Spleen (tissue), 11 donors: Measurements from ENCODE around the gene CTDSPL. TPM values are rescaled to one million over a fixed set of nuclear protein-coding genes. Genes with fewer than 3 reads are reported as not detected.
A peak's percentile ranks its signal among the peaks of the same experiment; 100 is the strongest.

Experiments
- DNase-seq: peaks from one replicate; pipeline ENCODE4 v3.0.0-alpha.2; 2020
- H3K27ac ChIP-seq, 8 donors: fragments of 200-600 bp; sonication (generic) in 7 of 8; 1 replicate in 4 of 8; 2 replicates in 4 of 8; pipeline versions ENCODE4 v1.5.0 to v1.8.0; 2016 to 2021; ENCODE audit warnings: inconsistent platforms in 4 of 8, mild to moderate bottlenecking in 4 of 8, moderate library complexity in 1 of 8
- H3K27me3 ChIP-seq, 7 donors: fragments of 200-600 bp; sonication (generic) in 6 of 7; replicated peaks in 1 of 7; 1 replicate in 4 of 7; 2 replicates in 3 of 7; pipeline versions ENCODE4 v1.5.0 to v1.8.0; 2016 to 2021; ENCODE audit warnings: inconsistent platforms in 3 of 7, mild to moderate bottlenecking in 1 of 7
- H3K36me3 ChIP-seq, 6 donors: fragments of 200-600 bp; sonication (generic) in 5 of 6; 1 replicate in 4 of 6; 2 replicates in 2 of 6; pipeline versions ENCODE4 v1.5.0 to v1.8.0; 2016 to 2021; ENCODE audit warnings: inconsistent platforms in 2 of 6
- H3K4me1 ChIP-seq, 6 donors: fragments of 200-600 bp; sonication (generic) in 5 of 6; 1 replicate in 3 of 6; 2 replicates in 3 of 6; pipeline versions ENCODE4 v1.5.0 to v1.8.0; 2016 to 2021; ENCODE audit warnings: inconsistent platforms in 3 of 6
- H3K4me3 ChIP-seq, 8 donors: fragments of 200-600 bp; sonication (generic) in 7 of 8; 1 replicate in 4 of 8; 2 replicates in 4 of 8; pipeline versions ENCODE4 v1.5.0 to v1.8.0; 2016 to 2021; ENCODE audit warnings: inconsistent platforms in 4 of 8, mild to moderate bottlenecking in 4 of 8, moderate library complexity in 2 of 8
- H3K9me3 ChIP-seq, 8 donors: fragments of 200-600 bp; sonication (generic) in 7 of 8; 1 replicate in 4 of 8; 2 replicates in 4 of 8; pipeline versions ENCODE4 v1.5.0 to v1.8.0; 2016 to 2021; ENCODE audit warnings: inconsistent platforms in 4 of 8
- CTCF ChIP-seq, 11 experiments: fragments of 200-600 bp in 7 of 11; fragments of 450-650 bp in 4 of 11; sonication (generic) in 4 of 11; IDR thresholded peaks in 8 of 11; conservative IDR thresholded peaks in 3 of 11; 1 replicate in 7 of 11; 2 replicates in 4 of 11; pipeline versions ENCODE4 v1.4.0 to v1.8.0; 2016 to 2021; ENCODE audit warnings: antibody characterized with exemption in 11 of 11, inconsistent platforms in 4 of 11, mild to moderate bottlenecking in 1 of 11
- POLR2A ChIP-seq, 3 donors: fragments of 450-650 bp; IDR thresholded peaks; one replicate each; pipeline ENCODE4 v1.5.1; 2017; ENCODE audit warnings: antibody characterized with exemption in 3 of 3, mild to moderate bottlenecking in 1 of 3
- POLR2AphosphoS5 ChIP-seq, 3 donors: sonication (generic); formaldehyde crosslinking; IDR thresholded peaks; one replicate each; pipeline ENCODE4 v1.5.1; 2017; ENCODE audit warnings: antibody characterized with exemption in 3 of 3
- WGBS, 5 donors: extraction: QIAGEN DNeasy Blood & Tissue Kit in 3 of 5; methylation state at CpG; one replicate each; pipeline versions ENCODE4 v1.1.5 to v1.1.7; 2013 to 2018; 5-methylcytosine and 5-hydroxymethylcytosine counted together
- intact Hi-C: fragments of 100-400 bp; cut with DNase I; formaldehyde crosslinking; loops from one replicate; pipeline ENCODE4 v1.15.0; 2023; ENCODE audit warnings: low total_unique reads
- polyA plus RNA-seq, 3 donors: library from polyadenylated mRNA; stranded (reverse); fragments of 200-250 nt; gene quantifications; one replicate each; pipeline ENCODE4 v1.2.1, GENCODE V29; 2013
- total RNA-seq, 7 donors: library from RNA; depleted of rRNA in 3 of 7; stranded (reverse); fragments of >200 nt in 3 of 7; fragmentation: NEBNext Ultra II Directional in 4 of 7; extraction: Animal tissue kit (Norgen Biotek cat#: 25700) in 4 of 7; gene quantifications; one replicate each; pipeline versions ENCODE4 v1.1.0 to v1.2.1, GENCODE V29; 2016 to 2021
- donor health status: healthy with polysubstance abuse.
- donor health status: DM: no; HTN: no; CAD: no; lungs with moderate emphysema.
- donor health status: DM: no; HTN: no; CAD: no.
- donor health status: Bipolar disorder and iron deficiency.
- donor health status: healthy.
- donor health status: DM: no; HTN: no; CAD: no.
- donor health status: DM: yes; HTN: yes; CAD: no.

CTDSPL gene
- total and polyA plus RNA-seq, 10 donors, result 3.9 to 46.0 (median 26.2) TPM

- Histone ChIP-seq H3K27me3 (no peaks in the 10 kb centered on the region), H3K4me3 (no peak overlapping the region), H3K4me1 (no peaks in the 10 kb centered on the region), H3K36me3 (peaks cover 0 to 12% (median 0%) of the 10 kb centered on the region in 6 donors), H3K27ac (no peak overlapping the region), H3K9me3 (no peaks in the 10 kb centered on the region)
- TF ChIP-seq CTCF (IDR thresholded peaks at IDR 0.05 in 8 of 11, conservative IDR thresholded peaks at IDR 0.05 in 3 of 11), result no peak
- TF ChIP-seq POLR2AphosphoS5 (IDR thresholded peaks at IDR 0.05), result no peak
- no peak for TF ChIP-seq POLR2A (IDR thresholded peaks at IDR 0.05)
- no peak for DNase-seq
- intact Hi-C loops, result no loop called here
- 86 to 95% (median 89%) methylated on average over 1 of the region's 1 CpG for WGBS, 5 donors
These were observed 34.7 kb upstream of the CTDSPL start for GRCh38 chr3:37826933-37827332.

GRCh38 chr3:37832480-37832879, 29.2 kb upstream of the CTDSPL start:
- no peak for DNase-seq
- H3K9me3 ChIP-seq, result no peaks in the 10 kb centered on the region
- no peaks in the 10 kb centered on the region for H3K4me1 ChIP-seq
- H3K36me3 ChIP-seq, result peaks cover 0 to 13% (median 0%) of the 10 kb centered on the region in 6 donors
- no peak overlapping the region for H3K4me3 ChIP-seq
- intact Hi-C loops, result no loop called here
- TF ChIP-seq POLR2AphosphoS5 (IDR thresholded peaks at IDR 0.05) (no peak), POLR2A (IDR thresholded peaks at IDR 0.05) (no peak), CTCF (IDR thresholded peaks at IDR 0.05 in 8 of 11, conservative IDR thresholded peaks at IDR 0.05 in 3 of 11) (no peak)
- no peak overlapping the region for H3K27ac ChIP-seq
- H3K27me3 ChIP-seq, result no peaks in the 10 kb centered on the region
- 91 to 94% (median 93%) methylated on average over 3 of the region's 3 CpGs for WGBS, 5 donors

- H3K27ac ChIP-seq, result no peak overlapping the region
- no peaks in the 10 kb centered on the region for H3K9me3 ChIP-seq
- peaks cover 0 to 13% (median 0%) of the 10 kb centered on the region in 6 donors for H3K36me3 ChIP-seq
- H3K4me3 ChIP-seq, result no peak overlapping the region
- no peaks in the 10 kb centered on the region for H3K4me1 ChIP-seq
- WGBS, 5 donors, result 80 to 92% (median 90%) methylated on average over 6 of the region's 6 CpGs
- no peak for TF ChIP-seq POLR2AphosphoS5 (IDR thresholded peaks at IDR 0.05)
- TF ChIP-seq CTCF (IDR thresholded peaks at IDR 0.05 in 8 of 11, conservative IDR thresholded peaks at IDR 0.05 in 3 of 11), result peak in 2 of 11 experiments; percentile 11 to 20
- DNase-seq, result no peak
- H3K27me3 ChIP-seq, result no peaks in the 10 kb centered on the region
- intact Hi-C loops, result no loop called here
These were observed 28.1 kb upstream of the CTDSPL start for GRCh38 chr3:37833302-37834186.

- intact Hi-C loops, result no loop called here
These were observed 25.1 kb upstream of the CTDSPL start for GRCh38 chr3:37836589-37836988.

More at GRCh38 chr3:37836589-37836988, 25.1 kb upstream of the CTDSPL start:
- Histone ChIP-seq H3K9me3 (no peaks in the 10 kb centered on the region), H3K36me3 (peaks cover 0 to 24% (median 0%) of the 10 kb centered on the region in 6 donors), H3K4me3 (no peak overlapping the region), H3K27me3 (no peaks in the 10 kb centered on the region), H3K4me1 (no peaks in the 10 kb centered on the region), H3K27ac (no peak overlapping the region)
- no peak for DNase-seq
- no peak for TF ChIP-seq POLR2A (IDR thresholded peaks at IDR 0.05)
- TF ChIP-seq CTCF (IDR thresholded peaks at IDR 0.05 in 8 of 11, conservative IDR thresholded peaks at IDR 0.05 in 3 of 11), result no peak
- TF ChIP-seq POLR2AphosphoS5 (IDR thresholded peaks at IDR 0.05), result no peak
- WGBS, 5 donors, result 60 to 77% (median 73%) methylated on average over 1 of the region's 1 CpG
